ENCODE measurements around the gene FADS2. TPM values are rescaled to one million over a fixed set of nuclear protein-coding genes. Genes with fewer than 3 reads are reported as not detected.

The FADS2 gene
- polyA plus RNA-seq, 1 donor (not counting 4 experiments of a cell fraction or from before 2014, with no cell fraction given), result 196 TPM

DNA sequence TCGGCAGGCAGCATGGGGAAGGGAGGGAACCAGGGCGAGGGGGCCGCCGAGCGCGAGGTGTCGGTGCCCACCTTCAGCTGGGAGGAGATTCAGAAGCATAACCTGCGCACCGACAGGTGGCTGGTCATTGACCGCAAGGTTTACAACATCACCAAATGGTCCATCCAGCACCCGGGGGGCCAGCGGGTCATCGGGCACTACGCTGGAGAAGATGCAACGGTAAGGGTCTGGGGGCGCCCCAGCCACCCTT, 204 bp downstream of the FADS2 start:
- H4K20me1 ChIP-seq (ENCODE audit: control insufficient read depth, extremely low read depth, insufficient read depth, low read length), result peaks cover 5% of the 10 kb centered on the region
- peak overlapping the region; percentile 36 for H3K27ac ChIP-seq (ENCODE audit: control insufficient read depth, insufficient read depth, low read length)
- peaks cover 49% of the 10 kb centered on the region for H3K79me2 ChIP-seq (ENCODE audit: control insufficient read depth, insufficient read depth, low read length)
- H3K4me2 ChIP-seq (ENCODE audit: control insufficient read depth, extremely low read depth, insufficient read depth, low read depth, low read length), result peak overlapping the region; percentile 76
- no peak for DNase-seq (ENCODE audit: low read depth, low spot score)
- no peak for FAIRE-seq
- peak overlapping the region; percentile 58 for H2AFZ ChIP-seq (ENCODE audit: control insufficient read depth, low read length)
- H3K9ac ChIP-seq (ENCODE audit: control insufficient read depth, extremely low read depth, insufficient read depth, low read length), result peak overlapping the region; percentile 69
- H3K27me3 ChIP-seq (ENCODE audit: control insufficient read depth, extremely low read depth, insufficient read depth, low read length), result no peaks in the 10 kb centered on the region
- TF ChIP-seq CTCF (optimal IDR thresholded peaks at IDR 0.05 in 1 of 3, IDR thresholded peaks at IDR 0.05 in 1 of 3, conservative IDR thresholded peaks at IDR 0.05 in 1 of 3; ENCODE audit: extremely low read depth in 1 of 3, insufficient read depth in 2 of 3, low read length in 3 of 3) (no peak), EZH2 (IDR thresholded peaks at IDR 0.05; ENCODE audit: low read length) (no peak)
- dilution Hi-C loops (cut with MboI; ENCODE audit: extremely low pct_ligation_motif_present, low sequenced_read_pairs), result no loop called here
- no peaks in the 10 kb centered on the region for H3K9me1 ChIP-seq (ENCODE audit: control insufficient read depth, extremely low read depth, insufficient read depth, low read length)
- H3K4me3 ChIP-seq (ENCODE audit: control insufficient read depth in 2 of 3, extremely low read depth in 1 of 3, insufficient read depth in 2 of 3, low read depth in 1 of 3, low read length in 3 of 3), result peak overlapping the region; percentile 59 to 82 (median 81)
- H3K4me1 ChIP-seq (ENCODE audit: control insufficient read depth, extremely low read depth, insufficient read depth, low read length), result peaks cover 25% of the 10 kb centered on the region
- H3K36me3 ChIP-seq (ENCODE audit: control insufficient read depth in 2 of 2, extremely low read depth in 1 of 2, insufficient read depth in 2 of 2, low read length in 2 of 2), result peaks cover 3 to 5% of the 10 kb centered on the region in 2 experiments
- H3K9me3 ChIP-seq (ENCODE audit: control insufficient read depth, low read depth, low read length), result no peaks in the 10 kb centered on the region

GRCh38 chr11:61828629-61829407, 718 bp downstream of the FADS2 start:
- Histone ChIP-seq H4K20me1 (ENCODE audit: control insufficient read depth, extremely low read depth, insufficient read depth, low read length) (peaks cover 5% of the 10 kb centered on the region), H3K9me3 (ENCODE audit: control insufficient read depth, low read depth, low read length) (no peaks in the 10 kb centered on the region), H3K9ac (ENCODE audit: control insufficient read depth, extremely low read depth, insufficient read depth, low read length) (peak overlapping the region; percentile 69), H3K4me2 (ENCODE audit: control insufficient read depth, extremely low read depth, insufficient read depth, low read depth, low read length) (peak overlapping the region; percentile 76), H3K36me3 (ENCODE audit: control insufficient read depth in 2 of 2, extremely low read depth in 1 of 2, insufficient read depth in 2 of 2, low read length in 2 of 2) (peaks cover 3 to 5% of the 10 kb centered on the region in 2 experiments), H3K4me1 (ENCODE audit: control insufficient read depth, extremely low read depth, insufficient read depth, low read length) (peaks cover 25% of the 10 kb centered on the region), H3K27ac (ENCODE audit: control insufficient read depth, insufficient read depth, low read length) (peak overlapping the region; percentile 36), H3K79me2 (ENCODE audit: control insufficient read depth, insufficient read depth, low read length) (peaks cover 55% of the 10 kb centered on the region), H3K4me3 (ENCODE audit: control insufficient read depth in 2 of 3, extremely low read depth in 1 of 3, insufficient read depth in 2 of 3, low read depth in 1 of 3, low read length in 3 of 3) (peak overlapping the region; percentile 59 to 82 (median 81)), H3K9me1 (ENCODE audit: control insufficient read depth, extremely low read depth, insufficient read depth, low read length) (no peaks in the 10 kb centered on the region), H2AFZ (ENCODE audit: control insufficient read depth, low read length) (peak overlapping the region; percentile 58), H3K27me3 (ENCODE audit: control insufficient read depth, extremely low read depth, insufficient read depth, low read length) (no peaks in the 10 kb centered on the region)
- DNase-seq (ENCODE audit: low read depth, low spot score) (no peak), FAIRE-seq (no peak)
- dilution Hi-C loops (cut with MboI; ENCODE audit: extremely low pct_ligation_motif_present, low sequenced_read_pairs), result no loop called here
- peak; percentile 30 to 52 (median 44) for TF ChIP-seq CTCF (optimal IDR thresholded peaks at IDR 0.05 in 1 of 3, IDR thresholded peaks at IDR 0.05 in 1 of 3, conservative IDR thresholded peaks at IDR 0.05 in 1 of 3; ENCODE audit: extremely low read depth in 1 of 3, insufficient read depth in 2 of 3, low read length in 3 of 3)
- TF ChIP-seq EZH2 (IDR thresholded peaks at IDR 0.05; ENCODE audit: low read length), result no peak
